HG02943 (cell line): Measurements from ENCODE around the gene TIMP3.

Source experiments
- ATAC-seq: cut with Tn5 transposase; IDR thresholded peaks from one replicate; pipeline ENCODE4 v1.9.1; 2021; ENCODE audit warnings: mild to moderate bottlenecking, low read depth, moderate library complexity; ENCODE audit not compliant: unreplicated experiment

TIMP3 gene

DNA sequence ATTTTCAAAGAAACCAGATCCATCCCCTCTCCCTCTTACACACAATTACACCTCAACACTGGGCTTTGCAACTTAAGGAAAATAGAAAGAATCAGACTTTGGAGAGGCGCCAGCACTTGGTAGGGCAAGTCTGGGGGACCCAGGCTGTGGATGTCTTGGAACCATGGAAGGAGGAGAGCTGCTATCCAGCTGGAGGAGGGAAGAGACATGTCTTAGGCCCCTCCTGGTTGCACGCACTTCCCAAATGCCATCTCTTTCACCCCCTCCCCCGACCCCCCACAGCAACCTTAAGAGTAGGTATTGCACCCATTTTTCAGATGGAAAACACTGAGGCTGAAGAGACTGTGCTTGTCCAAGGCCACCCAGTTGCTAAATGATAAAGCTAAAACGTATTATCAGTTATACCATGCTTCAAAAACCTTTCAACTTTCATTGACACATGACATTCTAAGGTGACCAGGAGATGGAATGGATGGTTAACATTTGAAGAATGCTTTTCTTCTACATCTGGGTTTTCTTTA, 3.9 kb downstream of the TIMP3 start:
- no peak for ATAC-seq

DNA sequence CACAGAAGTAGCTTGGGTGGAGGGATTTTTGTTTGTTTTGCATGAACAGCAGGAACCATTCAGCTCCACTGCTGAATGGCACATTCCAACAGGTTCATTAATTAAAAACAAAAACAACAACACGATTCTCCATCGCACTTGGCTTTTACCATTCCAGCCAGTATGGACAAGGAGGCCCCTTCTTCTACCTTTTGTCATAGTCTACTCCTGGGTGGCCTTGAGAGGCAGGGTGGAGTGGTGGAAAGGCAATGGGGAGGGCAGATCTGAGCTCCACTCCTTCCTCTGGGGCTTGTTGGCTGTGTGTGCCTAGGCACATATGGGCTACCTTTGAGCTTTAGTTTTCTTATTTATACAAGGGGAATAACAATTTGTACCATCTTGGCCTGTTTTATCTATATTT, 4.8 kb downstream of the TIMP3 start:
- ATAC-seq = no peak

DNA sequence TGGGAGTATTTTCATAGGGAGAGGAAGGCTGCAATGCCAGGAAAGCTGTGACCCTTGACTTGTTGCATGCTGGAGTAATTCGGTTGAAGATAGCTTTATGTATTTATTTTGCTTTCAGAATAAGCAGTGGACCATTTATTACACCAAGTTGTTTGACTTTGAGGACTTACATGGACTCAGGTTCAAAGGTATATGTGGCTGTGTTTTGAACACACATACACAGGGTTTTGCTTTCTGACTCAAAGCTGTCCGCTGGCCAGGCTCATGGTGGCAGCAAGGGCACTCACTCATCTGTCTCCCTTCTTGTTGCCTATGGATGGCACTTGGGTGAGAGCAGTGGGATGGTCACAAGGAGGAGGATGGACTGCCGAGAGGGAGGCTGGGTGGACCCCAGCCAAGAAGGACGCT, 6.5 kb downstream of the TIMP3 start:
- ATAC-seq = no peak

GRCh38 chr22:32809786-32810554, 8.5 kb downstream of the TIMP3 start:
- ATAC-seq = no peak

- ATAC-seq = no peak
These were observed 9.1 kb downstream of the TIMP3 start for GRCh38 chr22:32810555-32811133.

GRCh38 chr22:32811788-32812545, 10.5 kb downstream of the TIMP3 start:
- ATAC-seq = no peak

DNA sequence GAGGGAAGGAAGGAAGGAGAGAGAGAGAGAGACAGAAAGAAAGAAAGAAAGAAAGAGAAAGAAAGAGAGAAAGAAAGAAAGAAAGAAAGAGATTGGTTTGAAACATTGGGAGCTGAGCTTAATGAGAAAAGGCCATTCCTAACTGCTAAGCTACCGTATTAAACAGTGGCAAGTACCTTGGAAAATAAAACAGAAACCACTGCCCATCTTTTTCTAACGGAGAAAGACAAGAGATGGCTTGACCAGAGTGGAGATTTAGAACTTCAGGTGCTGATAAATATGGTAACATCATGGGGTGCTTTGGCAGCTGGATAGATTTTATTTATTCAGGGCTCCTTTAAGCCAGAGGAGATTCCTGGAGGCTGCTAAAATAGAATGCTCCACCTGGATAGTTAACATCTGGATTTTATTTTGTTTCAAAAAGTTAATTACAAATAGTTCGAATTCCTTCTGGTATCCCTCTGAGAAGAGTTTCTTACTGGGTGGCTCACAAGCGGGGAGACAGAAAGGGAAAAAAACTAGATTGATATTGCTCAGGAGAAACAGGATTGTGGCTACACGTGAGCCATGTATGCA, 12.9 kb downstream of the TIMP3 start:
- no peak for ATAC-seq

- no peak for ATAC-seq
These were observed 13.6 kb downstream of the TIMP3 start for GRCh38 chr22:32815059-32815458.

- ATAC-seq = no peak
These were observed 14.4 kb downstream of the TIMP3 start for GRCh38 chr22:32815943-32816342.

- no peak for ATAC-seq
These were observed 15.7 kb downstream of the TIMP3 start for GRCh38 chr22:32817137-32817730.

DNA sequence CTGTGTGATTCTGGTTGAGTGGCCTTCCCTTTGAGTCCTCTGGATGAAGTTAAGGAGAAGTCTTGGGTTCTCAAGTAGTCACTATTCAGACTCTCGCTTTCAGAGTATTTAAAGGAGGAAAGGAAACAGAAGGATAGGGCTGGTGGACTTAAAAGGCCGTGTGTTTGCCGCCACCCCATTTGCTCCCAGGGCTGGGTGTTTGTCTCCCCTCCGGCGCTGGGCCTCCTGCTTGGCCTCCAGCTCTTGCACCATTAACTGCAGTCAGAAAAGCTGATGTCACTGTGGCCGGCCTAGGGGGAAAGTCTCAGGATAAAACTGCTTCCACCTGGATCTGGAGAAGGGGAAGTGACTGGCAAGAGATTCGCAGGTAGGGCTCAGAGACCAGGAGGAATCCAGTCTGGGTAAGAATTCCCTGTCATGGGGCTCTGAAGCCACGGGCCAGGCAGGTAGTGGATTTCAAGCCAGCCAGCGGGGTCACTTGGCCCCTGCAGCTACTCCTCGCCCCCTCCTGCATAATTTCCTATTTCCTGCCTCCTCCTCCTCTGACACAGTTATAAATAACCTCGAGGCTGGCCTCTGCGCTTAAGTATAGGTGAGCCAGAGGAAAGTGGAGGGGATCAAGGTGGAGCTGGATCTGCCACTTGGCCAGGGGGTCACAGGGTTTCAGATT, 17.1 kb downstream of the TIMP3 start:
- no peak for ATAC-seq

GRCh38 chr22:32819120-32819519, 17.6 kb downstream of the TIMP3 start:
- no peak for ATAC-seq

DNA sequence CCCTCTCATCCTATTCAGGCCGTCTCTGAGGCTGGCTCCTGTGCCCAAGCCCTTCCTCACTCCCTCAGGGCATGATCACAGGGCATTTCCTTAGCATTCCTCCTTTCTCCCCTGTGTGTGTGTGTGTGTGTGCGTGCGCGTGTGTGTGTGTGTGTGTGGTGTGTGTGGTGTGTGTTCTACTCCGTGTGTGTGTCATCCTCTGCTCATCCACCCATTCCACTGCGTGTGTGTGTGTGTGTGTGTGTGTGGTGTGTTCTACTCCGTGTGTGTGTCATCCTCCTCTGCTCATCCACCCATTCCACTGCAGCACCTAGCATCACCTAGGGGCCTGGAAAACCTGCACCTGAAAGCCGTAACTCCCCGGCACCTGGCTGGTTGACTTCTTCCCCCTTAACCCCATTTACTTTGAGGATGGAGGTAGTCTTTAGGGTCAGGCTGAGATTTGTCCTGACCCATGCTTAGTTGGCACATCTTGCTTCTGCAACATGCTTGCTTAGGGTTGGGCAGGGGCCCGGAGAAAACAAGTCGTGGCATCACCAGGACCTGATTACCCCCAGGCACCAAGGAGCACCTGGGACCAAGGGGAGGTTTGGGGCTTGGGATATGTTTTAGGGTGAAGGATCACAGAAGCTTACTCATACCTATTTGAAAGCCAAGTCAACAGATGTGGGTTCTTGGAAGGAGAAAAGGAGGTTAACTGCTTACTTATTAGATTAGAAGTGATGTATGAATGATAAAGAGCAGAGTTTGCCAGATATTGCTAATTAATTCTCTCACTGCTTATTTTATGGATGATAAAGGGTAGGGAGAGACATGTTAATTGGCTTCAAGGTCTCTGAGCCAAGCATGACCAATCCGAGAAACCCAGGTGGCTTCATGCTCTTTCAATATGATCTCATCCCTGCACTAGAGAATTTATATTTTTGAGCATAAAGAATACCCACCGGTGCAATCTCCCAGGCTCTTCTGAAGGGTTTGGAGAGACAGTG, 18.9 kb downstream of the TIMP3 start:
- no peak for ATAC-seq

DNA sequence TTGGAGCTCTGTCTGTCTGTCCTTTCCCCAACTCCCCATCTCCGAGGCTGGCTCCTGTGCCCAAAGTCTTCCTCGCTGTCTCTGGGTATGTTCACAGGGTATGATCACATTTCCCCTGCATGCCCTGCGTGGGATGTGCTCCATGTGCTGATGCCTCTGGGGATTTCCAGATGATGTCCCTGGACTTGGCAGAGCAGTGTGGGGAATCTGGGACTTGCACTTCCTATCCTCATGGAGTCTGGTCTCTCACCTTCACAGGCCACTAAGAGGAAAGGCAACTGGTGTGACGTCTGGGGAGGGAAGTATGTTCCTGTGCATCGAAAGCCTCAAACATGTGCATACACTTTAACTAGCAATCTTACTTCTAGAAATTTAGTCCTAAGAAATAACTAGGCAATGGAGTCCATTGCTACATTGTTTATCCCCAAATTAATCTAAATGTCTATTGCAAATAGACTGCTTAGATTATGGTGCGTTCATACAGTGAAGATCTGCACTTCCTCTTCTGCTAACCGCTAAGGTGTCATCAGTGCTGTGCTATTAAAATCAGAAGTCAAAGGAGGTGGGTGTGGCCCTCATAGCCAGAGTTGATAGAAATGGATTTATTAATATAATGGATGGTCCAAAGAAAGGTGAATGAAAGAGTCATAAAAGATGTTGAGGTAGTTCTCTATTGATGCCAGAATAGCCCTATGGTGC, 20.8 kb downstream of the TIMP3 start:
- ATAC-seq = no peak

- no peak for ATAC-seq
These were observed 21.7 kb downstream of the TIMP3 start for GRCh38 chr22:32823024-32823730.

- no peak for ATAC-seq
These were observed 23.2 kb downstream of the TIMP3 start for GRCh38 chr22:32824531-32825312.

GRCh38 chr22:32826537-32826936, 25.0 kb downstream of the TIMP3 start:
- no peak for ATAC-seq
